Caco-2 (cell line): Measurements from ENCODE around the gene ACTL7B. TPM values are rescaled to one million over a fixed set of nuclear protein-coding genes. Genes with fewer than 3 reads are reported as not detected.

ENCODE experiments used
- BruUV-seq: library from RNA; stranded (reverse); fragments of 400-500 nt; replicated peaks from 2 replicates; lab custom pipeline; 2021; lab: Mats Ljungman, UMichigan
- CTCF ChIA-PET: fragments of 300-600 bp; sonication (Branson Sonifier 250); formaldehyde crosslinking; loops from one replicate; lab custom pipeline; 2022; ENCODE audit warnings: antibody characterized with exemption; lab: Charles Lee
- POLR2A ChIA-PET: fragments of 300-600 bp; sonication (Branson Sonifier 250); formaldehyde crosslinking; loops from one replicate; lab custom pipeline; 2022; ENCODE audit warnings: antibody characterized with exemption; lab: Charles Lee
- DNase-seq, 2 experiments: peaks; one replicate each; pipeline versions ENCODE4 v3.0.0 to v3.0.0-alpha.2; 2020 to 2022
- H3K27me3 ChIP-seq: replicated peaks from 2 replicates; pipeline ENCODE4 v1.6.0; 2011; ENCODE audit warnings: low read length; ENCODE audit not compliant: control insufficient read depth, insufficient read depth
- H3K36me3 ChIP-seq: 2 replicates; pipeline ENCODE4 v1.5.1; 2011; ENCODE audit warnings: low read length; ENCODE audit not compliant: control insufficient read depth, insufficient read depth
- H3K4me1 ChIP-seq: fragments of 250-450 bp; sonication (Bioruptor Pico); 2 replicates; pipeline ENCODE4 v1.5.1; 2020; ENCODE audit warnings: mild to moderate bottlenecking
- H3K4me3 ChIP-seq: 2 replicates; pipeline ENCODE4 v1.5.1; 2011; ENCODE audit warnings: low read depth, mild to moderate bottlenecking, control low read depth, low read length
- H3K9me3 ChIP-seq: fragments of 250-450 bp; sonication (Bioruptor Pico); 2 replicates; pipeline ENCODE4 v1.5.1; 2020; ENCODE audit warnings: mild to moderate bottlenecking, moderate library complexity
- H3K27ac Mint-ChIP-seq: one replicate; pipeline ENCODE4 v1.8.0; 2022; ENCODE audit warnings: mixed read lengths; ENCODE audit not compliant: unreplicated experiment
- H3K27me3 Mint-ChIP-seq: one replicate; pipeline ENCODE4 v1.8.0; 2022; ENCODE audit warnings: mixed read lengths; ENCODE audit not compliant: insufficient read depth, unreplicated experiment
- H3K36me3 Mint-ChIP-seq: one replicate; pipeline ENCODE4 v1.8.0; 2022; ENCODE audit warnings: mild to moderate bottlenecking, mixed read lengths; ENCODE audit not compliant: insufficient read depth, unreplicated experiment
- H3K4me1 Mint-ChIP-seq: one replicate; pipeline ENCODE4 v1.8.0; 2022; ENCODE audit warnings: low read depth, mixed read lengths; ENCODE audit not compliant: unreplicated experiment
- H3K4me3 Mint-ChIP-seq: one replicate; pipeline ENCODE4 v1.8.0; 2022; ENCODE audit warnings: mild to moderate bottlenecking, moderate library complexity, mixed read lengths; ENCODE audit not compliant: unreplicated experiment
- H3K9me3 Mint-ChIP-seq: one replicate; pipeline ENCODE4 v1.8.0; 2022; ENCODE audit warnings: mixed read lengths; ENCODE audit not compliant: unreplicated experiment
- CTCF ChIP-seq, 2 experiments: fragments of 200-600 bp in 1 of 2; IDR thresholded peaks; 1 replicate in 1 of 2; 2 replicates in 1 of 2; pipeline versions ENCODE4 v1.5.1 to v1.8.0; 2011 to 2022; ENCODE audit warnings: antibody characterized with exemption in 1 of 2, control low read depth in 1 of 2, inconsistent platforms in 1 of 2, low read depth in 1 of 2, low read length in 1 of 2, mild to moderate bottlenecking in 1 of 2, moderate library complexity in 1 of 2; ENCODE audit not compliant: insufficient read depth in 1 of 2, severe bottlenecking in 1 of 2, unreplicated experiment in 1 of 2
- intact Hi-C: fragments of 100-400 bp; cut with micrococcal nuclease; formaldehyde crosslinking; loops from one replicate; pipeline ENCODE4 v1.10.0; 2022; ENCODE audit not compliant: unreplicated experiment
- total RNA-seq: library from RNA; stranded (reverse); gene quantifications from 2 replicates; pipeline ENCODE4 v1.2.3, GENCODE V29; 2022

The ACTL7B gene
- total RNA-seq, 1 experiment from 2014 or later = not detected

DNA sequence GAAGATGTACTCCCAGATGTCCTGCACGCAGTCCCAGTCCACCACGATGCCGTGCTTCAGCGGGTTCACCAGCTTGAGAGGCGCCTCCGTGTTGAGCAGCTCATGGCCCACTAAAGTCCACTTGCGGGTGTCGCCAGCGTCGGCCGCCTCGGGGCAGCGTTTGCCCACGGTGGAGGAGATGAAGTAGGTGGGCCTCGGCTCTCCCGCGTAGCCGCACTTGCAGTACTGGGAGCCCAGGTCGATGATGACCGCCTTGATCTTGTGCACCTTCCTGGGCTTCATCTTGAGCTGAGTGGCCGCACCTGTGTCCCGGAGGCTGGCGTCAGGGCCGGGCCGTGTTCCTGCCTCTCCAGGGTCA, 278 bp downstream of the ACTL7B start:
- TF ChIP-seq CTCF (IDR thresholded peaks at IDR 0.05; ENCODE audit: insufficient read depth in 1 of 2, low read depth in 1 of 2, low read length in 1 of 2, severe bottlenecking in 1 of 2, unreplicated experiment in 1 of 2) = no peak
- H3K36me3 ChIP-seq = no peaks in the 10 kb centered on the region
- H3K9me3 Mint-ChIP-seq = no peaks in the 10 kb centered on the region
- BruUV-seq = no TSS peak
- H3K27me3 Mint-ChIP-seq = no peaks in the 10 kb centered on the region
- no peak overlapping the region for H3K4me3 ChIP-seq
- H3K9me3 ChIP-seq = no peaks in the 10 kb centered on the region
- ChIA-PET POLR2A (no interaction called here), CTCF (no interaction called here)
- DNase-seq = no peak
- no peaks in the 10 kb centered on the region for H3K27me3 ChIP-seq
- peaks cover 10% of the 10 kb centered on the region for H3K4me1 Mint-ChIP-seq
- H3K27ac Mint-ChIP-seq = no peak overlapping the region
- peaks cover 7% of the 10 kb centered on the region for H3K4me1 ChIP-seq
- no peaks in the 10 kb centered on the region for H3K36me3 Mint-ChIP-seq
- intact Hi-C loops = no loop called here
- no peak overlapping the region for H3K4me3 Mint-ChIP-seq

DNA sequence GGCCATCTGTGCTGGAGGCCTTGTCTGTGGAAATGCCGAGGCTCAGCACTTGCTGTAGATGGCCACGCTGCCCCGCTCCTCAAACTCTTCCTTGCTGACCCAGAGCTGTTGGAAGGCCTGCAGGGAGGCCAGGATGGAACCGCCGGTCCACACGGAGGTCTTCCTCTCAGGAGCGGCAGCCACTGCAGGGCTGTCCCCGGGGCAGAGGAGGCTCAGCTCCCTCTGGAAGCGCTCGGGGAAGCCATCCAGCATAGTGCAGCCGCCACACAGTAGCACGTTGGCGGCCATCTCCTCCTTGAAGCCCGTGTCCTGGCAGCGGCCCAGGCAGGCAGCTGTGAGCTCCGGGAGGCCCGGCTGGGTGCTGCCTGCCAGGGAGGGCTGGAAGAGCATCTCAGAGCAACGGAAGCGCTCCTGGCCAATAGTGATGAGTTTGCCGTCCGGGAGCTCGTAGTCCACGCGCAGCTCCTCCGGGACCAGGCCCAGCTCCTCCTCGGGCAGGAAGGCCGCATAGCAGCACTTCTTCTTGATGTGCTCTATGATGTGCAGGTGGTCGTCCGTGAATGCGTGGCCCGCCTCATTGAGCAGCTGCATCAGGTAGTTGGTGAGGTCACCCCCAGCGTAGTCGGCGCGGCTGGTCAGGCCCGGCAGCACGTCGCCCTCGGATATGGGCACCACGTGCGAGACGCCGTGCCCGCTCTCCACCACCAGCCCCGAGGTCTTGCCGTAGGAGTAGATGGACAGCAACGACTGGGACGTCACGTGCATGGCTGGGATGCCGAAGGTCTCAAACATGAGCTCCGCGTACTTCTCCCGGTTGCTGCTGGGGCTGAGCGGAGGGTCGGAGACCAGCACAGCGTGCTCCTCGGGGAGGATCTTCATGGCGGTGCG, 901 bp downstream of the ACTL7B start:
- peaks cover 10% of the 10 kb centered on the region for H3K4me1 Mint-ChIP-seq
- H3K27me3 ChIP-seq = no peaks in the 10 kb centered on the region
- no TSS peak for BruUV-seq
- CTCF ChIA-PET = no interaction called here
- peaks cover 7% of the 10 kb centered on the region for H3K4me1 ChIP-seq
- TF ChIP-seq CTCF (IDR thresholded peaks at IDR 0.05; ENCODE audit: insufficient read depth in 1 of 2, low read depth in 1 of 2, low read length in 1 of 2, severe bottlenecking in 1 of 2, unreplicated experiment in 1 of 2) = no peak
- no peak overlapping the region for H3K4me3 Mint-ChIP-seq
- no peaks in the 10 kb centered on the region for H3K27me3 Mint-ChIP-seq
- H3K36me3 ChIP-seq = no peaks in the 10 kb centered on the region
- no peaks in the 10 kb centered on the region for H3K9me3 ChIP-seq
- no peak for DNase-seq
- POLR2A ChIA-PET = no interaction called here
- no peaks in the 10 kb centered on the region for H3K36me3 Mint-ChIP-seq
- intact Hi-C loops = loop anchor here (5.0 kb wide), 2 partner anchors 47 to 77 kb away; partner anchors contain the start of genes ABITRAM and ELP1
- H3K4me3 ChIP-seq = no peak overlapping the region
- H3K9me3 Mint-ChIP-seq = no peaks in the 10 kb centered on the region
- no peak overlapping the region for H3K27ac Mint-ChIP-seq

DNA sequence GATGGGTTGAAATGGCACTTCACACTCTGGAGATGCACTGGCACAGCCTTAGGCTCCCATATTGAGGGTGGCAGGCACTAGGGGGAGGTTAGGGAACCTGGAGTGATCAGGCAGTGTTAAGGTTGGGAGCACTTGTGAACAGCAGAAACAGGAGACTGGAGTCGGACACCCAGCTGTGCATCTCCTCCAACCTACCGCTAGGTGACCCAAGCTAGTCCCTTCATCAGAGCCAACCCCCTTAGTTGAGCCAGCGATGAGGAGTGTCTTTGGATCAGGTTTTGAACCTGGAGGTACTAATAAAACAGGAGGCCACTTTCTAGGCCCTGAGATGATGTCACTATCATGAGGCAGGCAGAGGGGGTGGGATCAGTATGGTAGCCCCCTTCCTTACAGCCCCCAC, 1.7 kb downstream of the ACTL7B start:
- DNase-seq = no peak
- Mint-ChIP-seq H3K36me3 (no peaks in the 10 kb centered on the region), H3K9me3 (no peaks in the 10 kb centered on the region), H3K27me3 (no peaks in the 10 kb centered on the region), H3K4me3 (no peak overlapping the region), H3K27ac (peak overlapping the region; percentile 18), H3K4me1 (peaks cover 10% of the 10 kb centered on the region)
- peaks cover 7% of the 10 kb centered on the region for H3K4me1 ChIP-seq
- H3K36me3 ChIP-seq = no peaks in the 10 kb centered on the region
- no peak overlapping the region for H3K4me3 ChIP-seq
- ChIA-PET CTCF (no interaction called here), POLR2A (no interaction called here)
- no peaks in the 10 kb centered on the region for H3K9me3 ChIP-seq
- intact Hi-C loops = loop anchor here (5.0 kb wide), 2 partner anchors 48 to 78 kb away; partner anchors contain the start of genes ABITRAM and ELP1
- no peaks in the 10 kb centered on the region for H3K27me3 ChIP-seq
- no peak for TF ChIP-seq CTCF (IDR thresholded peaks at IDR 0.05; ENCODE audit: insufficient read depth in 1 of 2, low read depth in 1 of 2, low read length in 1 of 2, severe bottlenecking in 1 of 2, unreplicated experiment in 1 of 2)
- no TSS peak for BruUV-seq
